ENCODE results near the gene GOLGA5. TPM values are rescaled to one million over a fixed set of nuclear protein-coding genes. Genes with fewer than 3 reads are reported as not detected.
"Not testable (repeated sequence)": the region's sequence is repeated elsewhere in the genome, so short reads cannot be mapped to it uniquely, and the experiment has no call there.

The GOLGA5 gene
- total RNA-seq, 1 donor, result 70.3 TPM

GRCh38 chr14:92802678-92803077, 8.6 kb downstream of the GOLGA5 start:
- DNase-seq (ENCODE audit: low read depth), result no peak
- H3K4me3 ChIP-seq (ENCODE audit: low read depth, low read length), result no peak overlapping the region
- no peak for TF ChIP-seq CTCF (IDR thresholded peaks at IDR 0.05; ENCODE audit: insufficient read depth, low read length)

GRCh38 chr14:92813201-92813600, 19.1 kb downstream of the GOLGA5 start:
- TF ChIP-seq CTCF (IDR thresholded peaks at IDR 0.05; ENCODE audit: insufficient read depth, low read length), result no peak
- H3K4me3 ChIP-seq (ENCODE audit: low read depth, low read length), result no peak overlapping the region
- no peak for DNase-seq (ENCODE audit: low read depth)

- no peak overlapping the region for H3K4me3 ChIP-seq (ENCODE audit: low read depth, low read length)
- no peak for TF ChIP-seq CTCF (IDR thresholded peaks at IDR 0.05; ENCODE audit: insufficient read depth, low read length)
- no peak for DNase-seq (ENCODE audit: low read depth)
Observed at GRCh38 chr14:92819011-92819597, 25.0 kb downstream of the GOLGA5 start.

GRCh38 chr14:92819680-92820535, 25.8 kb downstream of the GOLGA5 start:
- not testable (repeated sequence) for H3K4me3 ChIP-seq (ENCODE audit: low read depth, low read length); DNase-seq (ENCODE audit: low read depth)

GRCh38 chr14:92820536-92820840, 26.4 kb downstream of the GOLGA5 start:
- not testable (repeated sequence) for DNase-seq (ENCODE audit: low read depth); H3K4me3 ChIP-seq (ENCODE audit: low read depth, low read length)

- DNase-seq (ENCODE audit: low read depth), result no peak
- no peak for TF ChIP-seq CTCF (IDR thresholded peaks at IDR 0.05; ENCODE audit: insufficient read depth, low read length)
- H3K4me3 ChIP-seq (ENCODE audit: low read depth, low read length), result no peak overlapping the region
Observed at GRCh38 chr14:92830902-92831301, 36.8 kb downstream of the GOLGA5 start.

GRCh38 chr14:92832137-92832700, 38.1 kb downstream of the GOLGA5 start:
- no peak overlapping the region for H3K4me3 ChIP-seq (ENCODE audit: low read depth, low read length)
- DNase-seq (ENCODE audit: low read depth), result no peak

More at GRCh38 chr14:92832137-92832700, 38.1 kb downstream of the GOLGA5 start:
- TF ChIP-seq CTCF (IDR thresholded peaks at IDR 0.05; ENCODE audit: insufficient read depth, low read length), result no peak
